Breast epithelium (tissue), 4 donors: ENCODE results near the gene FZR1. TPM values are rescaled to one million over a fixed set of nuclear protein-coding genes. Genes with fewer than 3 reads are reported as not detected.

Source experiments
- DNase-seq, 2 donors: peaks; one replicate each; pipeline ENCODE4 v3.0.0-alpha.2; 2019; ENCODE audit warnings: low spot score in 2 of 2
- H3K27ac ChIP-seq, 2 donors: fragments of 200-600 bp; sonication (generic) in 1 of 2; one replicate each; pipeline ENCODE4 v1.5.1; 2016 to 2019; ENCODE audit warnings: mild to moderate bottlenecking in 1 of 2
- H3K27me3 ChIP-seq, 2 donors: fragments of 200-600 bp; sonication (generic) in 1 of 2; one replicate each; pipeline versions ENCODE4 v1.5.1 to v1.6.0; 2017 to 2019; ENCODE audit warnings: control low read depth in 1 of 2, mild to moderate bottlenecking in 1 of 2
- H3K36me3 ChIP-seq: fragments of 200-600 bp; one replicate; pipeline ENCODE4 v1.5.1; 2019
- H3K4me1 ChIP-seq, 2 donors: fragments of 200-600 bp; sonication (generic); one replicate each; pipeline ENCODE4 v1.5.1; 2016 to 2019; ENCODE audit warnings: control low read depth in 1 of 2
- H3K4me3 ChIP-seq, 3 donors: fragments of 200-600 bp; sonication (generic); 1 replicate in 2 of 3; 2 replicates in 1 of 3; pipeline ENCODE4 v1.5.1; 2016 to 2019; ENCODE audit warnings: mild to moderate bottlenecking in 3 of 3, moderate library complexity in 2 of 3
- H3K9me3 ChIP-seq, 2 donors: fragments of 200-600 bp; sonication (generic) in 1 of 2; one replicate each; pipeline ENCODE4 v1.5.1; 2016 to 2019; ENCODE audit warnings: control low read depth in 1 of 2
- POLR2A ChIP-seq: fragments of 450-650 bp; IDR thresholded peaks from one replicate; pipeline ENCODE4 v1.6.1; 2016; ENCODE audit warnings: antibody characterized with exemption, mild to moderate bottlenecking, moderate library complexity
- POLR2AphosphoS5 ChIP-seq, 3 donors: sonication (generic); formaldehyde crosslinking; IDR thresholded peaks; one replicate each; pipeline ENCODE4 v1.6.1; 2017; ENCODE audit warnings: antibody characterized with exemption in 3 of 3
- intact Hi-C: fragments of 100-400 bp; cut with DNase I; formaldehyde crosslinking; loops from one replicate; pipeline ENCODE4 v1.15.1; 2023; ENCODE audit warnings: low total_unique reads
- total RNA-seq, 3 donors: library from RNA; depleted of rRNA; stranded (reverse); fragments of >200 nt; gene quantifications; one replicate each; pipeline ENCODE4 v1.1.0, GENCODE V29; 2016
- TF ChIP-seq, protein P1 (sequence below), 3 donors: fragments of 450-650 bp; IDR thresholded peaks; one replicate each; pipeline ENCODE4 v1.5.1; 2016 to 2017; ENCODE audit warnings: antibody characterized with exemption in 3 of 3, mild to moderate bottlenecking in 3 of 3, moderate library complexity in 3 of 3

FZR1 gene
- total RNA-seq, 3 donors from 2014 or later = 15.8 to 28.7 (median 26.5) TPM

- DNase-seq = no peak
- H3K36me3 ChIP-seq = no peaks in the 10 kb centered on the region
- H3K9me3 ChIP-seq = no peaks in the 10 kb centered on the region
- intact Hi-C loops = no loop called here
- no peaks in the 10 kb centered on the region for H3K27me3 ChIP-seq
- no peak overlapping the region for H3K4me3 ChIP-seq
- TF ChIP-seq POLR2A = no peak
- TF ChIP-seq POLR2AphosphoS5 (IDR thresholded peaks at IDR 0.05) = no peak
- TF ChIP-seq, protein P1, sequence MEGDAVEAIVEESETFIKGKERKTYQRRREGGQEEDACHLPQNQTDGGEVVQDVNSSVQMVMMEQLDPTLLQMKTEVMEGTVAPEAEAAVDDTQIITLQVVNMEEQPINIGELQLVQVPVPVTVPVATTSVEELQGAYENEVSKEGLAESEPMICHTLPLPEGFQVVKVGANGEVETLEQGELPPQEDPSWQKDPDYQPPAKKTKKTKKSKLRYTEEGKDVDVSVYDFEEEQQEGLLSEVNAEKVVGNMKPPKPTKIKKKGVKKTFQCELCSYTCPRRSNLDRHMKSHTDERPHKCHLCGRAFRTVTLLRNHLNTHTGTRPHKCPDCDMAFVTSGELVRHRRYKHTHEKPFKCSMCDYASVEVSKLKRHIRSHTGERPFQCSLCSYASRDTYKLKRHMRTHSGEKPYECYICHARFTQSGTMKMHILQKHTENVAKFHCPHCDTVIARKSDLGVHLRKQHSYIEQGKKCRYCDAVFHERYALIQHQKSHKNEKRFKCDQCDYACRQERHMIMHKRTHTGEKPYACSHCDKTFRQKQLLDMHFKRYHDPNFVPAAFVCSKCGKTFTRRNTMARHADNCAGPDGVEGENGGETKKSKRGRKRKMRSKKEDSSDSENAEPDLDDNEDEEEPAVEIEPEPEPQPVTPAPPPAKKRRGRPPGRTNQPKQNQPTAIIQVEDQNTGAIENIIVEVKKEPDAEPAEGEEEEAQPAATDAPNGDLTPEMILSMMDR (IDR thresholded peaks at IDR 0.05) = no peak
- H3K27ac ChIP-seq = no peak overlapping the region
- peaks cover 5 to 7% of the 10 kb centered on the region in 2 donors for H3K4me1 ChIP-seq
Measured at GRCh38 chr19:3512562-3513228, 6.6 kb downstream of the FZR1 start.

- Histone ChIP-seq H3K4me1 (peaks cover 4 to 7% of the 10 kb centered on the region in 2 donors), H3K9me3 (no peaks in the 10 kb centered on the region)
- TF ChIP-seq POLR2AphosphoS5 (IDR thresholded peaks at IDR 0.05) (no peak), POLR2A (no peak)
- TF ChIP-seq, protein P1 (IDR thresholded peaks at IDR 0.05) = no peak
Measured at GRCh38 chr19:3513229-3514140, 7.4 kb downstream of the FZR1 start.

GRCh38 chr19:3514930-3515329 lies 8.8 kb downstream of the FZR1 start:
- DNase-seq = no peak
- intact Hi-C loops = no loop called here
- TF ChIP-seq, protein P1 (IDR thresholded peaks at IDR 0.05) = no peak
- no peak for TF ChIP-seq POLR2AphosphoS5 (IDR thresholded peaks at IDR 0.05)
- TF ChIP-seq POLR2A = no peak
- H3K9me3 ChIP-seq = no peaks in the 10 kb centered on the region
- no peaks in the 10 kb centered on the region for H3K36me3 ChIP-seq
- H3K4me3 ChIP-seq = no peak overlapping the region
- H3K27me3 ChIP-seq = no peaks in the 10 kb centered on the region
- H3K4me1 ChIP-seq = peaks cover 4 to 7% of the 10 kb centered on the region in 2 donors
- no peak overlapping the region for H3K27ac ChIP-seq

More at GRCh38 chr19:3513229-3514140, 7.4 kb downstream of the FZR1 start:
- intact Hi-C loops = no loop called here
- no peak for DNase-seq
- Histone ChIP-seq H3K36me3 (no peaks in the 10 kb centered on the region), H3K27ac (no peak overlapping the region), H3K4me3 (no peak overlapping the region), H3K27me3 (no peaks in the 10 kb centered on the region)

DNA sequence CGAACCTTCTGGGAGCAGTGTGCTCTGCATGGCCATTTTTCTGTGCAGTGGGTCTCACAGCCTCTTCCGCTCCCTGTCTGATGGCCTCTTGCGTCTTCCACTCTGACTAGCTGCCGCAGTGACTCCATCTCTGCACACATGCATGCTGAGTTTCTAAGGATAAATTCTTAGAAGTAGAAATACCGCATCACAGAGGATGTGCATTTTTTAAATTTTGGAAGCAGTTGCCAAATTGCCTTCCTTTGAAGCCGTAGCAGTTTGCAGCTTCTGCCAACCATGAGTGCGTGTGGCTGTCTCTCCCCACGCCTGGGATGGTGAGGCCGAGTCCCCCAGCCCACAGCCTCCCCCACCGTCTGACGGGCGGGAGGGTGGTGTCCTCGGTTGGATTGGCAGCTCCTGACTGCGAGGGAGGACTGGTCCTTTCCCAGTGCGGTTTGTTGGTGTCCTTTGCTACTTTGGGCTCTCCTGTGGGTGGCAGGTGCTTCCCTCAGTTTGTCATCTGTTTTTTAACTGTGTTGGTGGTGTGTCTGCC lies 9.8 kb downstream of the FZR1 start:
- TF ChIP-seq POLR2AphosphoS5 (IDR thresholded peaks at IDR 0.05) (no peak), POLR2A (no peak)
- TF ChIP-seq, protein P1 (IDR thresholded peaks at IDR 0.05) = no peak
- H3K4me1 ChIP-seq = peaks cover 4 to 7% of the 10 kb centered on the region in 2 donors
- no peak overlapping the region for H3K4me3 ChIP-seq
- no peaks in the 10 kb centered on the region for H3K27me3 ChIP-seq
- H3K27ac ChIP-seq = no peak overlapping the region
- no peak for DNase-seq
- H3K36me3 ChIP-seq = no peaks in the 10 kb centered on the region
- intact Hi-C loops = no loop called here
- no peaks in the 10 kb centered on the region for H3K9me3 ChIP-seq
